Measurements from ENCODE around the gene SMPD1. TPM values are rescaled to one million over a fixed set of nuclear protein-coding genes. Genes with fewer than 3 reads are reported as not detected.

SMPD1 gene
- total RNA-seq, result 10 to 100 TPM; 30.4 to 41.2 TPM
- 27.4 TPM for polyA plus RNA-seq (ENCODE audit: insufficient read depth, low read depth, low replicate concordance)
- long read RNA-seq, donor 1, transcript SMPD1-201 (6 exons, 2,452 nt), result major isoform, 6 of 6 reads
- long read RNA-seq, donor 1, partial matches to known transcripts, result 0 of 6 reads
- long read RNA-seq, donor 1, other reads (novel, unspliced or antisense), result 0 of 6 reads
- long read RNA-seq, donor 2, partial matches to known transcripts, result 0 of 4 reads
- long read RNA-seq, donor 2, other reads (novel, unspliced or antisense), result 0 of 4 reads

DNA sequence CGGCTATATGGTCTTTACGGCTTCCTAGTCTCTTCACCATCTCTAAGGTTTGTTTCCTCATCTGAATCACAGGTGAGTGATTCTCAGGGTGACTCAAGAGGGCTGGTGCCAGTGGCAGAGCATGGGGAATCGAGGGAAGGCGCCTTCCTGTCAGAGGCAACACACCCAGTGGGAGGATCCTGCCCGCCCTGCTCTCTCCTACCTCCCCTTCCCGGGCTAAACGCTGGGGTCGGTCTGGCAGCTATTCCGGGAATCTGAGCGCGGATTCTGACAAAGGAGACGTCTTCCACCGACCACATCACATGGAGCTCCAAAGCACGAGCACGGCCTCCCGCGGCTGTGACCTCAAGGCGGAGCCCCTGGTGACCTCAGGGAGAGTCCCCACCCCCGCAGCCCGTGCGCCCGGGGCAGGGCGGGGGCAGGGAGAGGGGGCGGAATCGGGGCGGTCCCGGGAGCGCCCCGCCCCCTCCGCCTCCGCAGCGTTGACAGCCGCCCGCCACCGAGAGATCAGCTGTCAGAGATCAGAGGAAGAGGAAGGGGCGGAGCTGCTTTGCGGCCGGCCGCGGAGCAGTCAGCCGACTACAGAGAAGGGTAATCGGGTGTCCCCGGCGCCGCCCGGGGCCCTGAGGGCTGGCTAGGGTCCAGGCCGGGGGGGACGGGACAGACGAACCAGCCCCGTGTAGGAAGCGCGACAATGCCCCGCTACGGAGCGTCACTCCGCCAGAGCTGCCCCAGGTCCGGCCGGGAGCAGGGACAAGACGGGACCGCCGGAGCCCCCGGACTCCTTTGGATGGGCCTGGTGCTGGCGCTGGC, at the start of gene SMPD1:
Gene SMPD1 (plus strand): TSS at position 570 of the 813 bp plus-strand sequence. CDS start 125 bp downstream, at position 695.
- 2 to 3% methylated on average over 10 to 25 of the region's 63 CpGs for WGBS, 2 donors
- Histone ChIP-seq H3K4me3 (peak within 1 kb of the TSS; percentile 69 to 75), H3K4me1 (peaks cover 11% of the 10 kb centered on the region), H3K27ac (peak within 1 kb of the TSS; percentile 44 to 83), H3K9me3 (no peaks in the 10 kb centered on the region), H3K36me3 (ENCODE audit: low read depth, missing control alignments) (no peaks in the 10 kb centered on the region), H3K27me3 (no peaks in the 10 kb centered on the region)
- DNase-seq, result peak; percentile 93
- intact Hi-C loops (cut with DNase I; ENCODE audit: low total_unique reads), result no loop called here
- TF ChIP-seq, protein P1, sequence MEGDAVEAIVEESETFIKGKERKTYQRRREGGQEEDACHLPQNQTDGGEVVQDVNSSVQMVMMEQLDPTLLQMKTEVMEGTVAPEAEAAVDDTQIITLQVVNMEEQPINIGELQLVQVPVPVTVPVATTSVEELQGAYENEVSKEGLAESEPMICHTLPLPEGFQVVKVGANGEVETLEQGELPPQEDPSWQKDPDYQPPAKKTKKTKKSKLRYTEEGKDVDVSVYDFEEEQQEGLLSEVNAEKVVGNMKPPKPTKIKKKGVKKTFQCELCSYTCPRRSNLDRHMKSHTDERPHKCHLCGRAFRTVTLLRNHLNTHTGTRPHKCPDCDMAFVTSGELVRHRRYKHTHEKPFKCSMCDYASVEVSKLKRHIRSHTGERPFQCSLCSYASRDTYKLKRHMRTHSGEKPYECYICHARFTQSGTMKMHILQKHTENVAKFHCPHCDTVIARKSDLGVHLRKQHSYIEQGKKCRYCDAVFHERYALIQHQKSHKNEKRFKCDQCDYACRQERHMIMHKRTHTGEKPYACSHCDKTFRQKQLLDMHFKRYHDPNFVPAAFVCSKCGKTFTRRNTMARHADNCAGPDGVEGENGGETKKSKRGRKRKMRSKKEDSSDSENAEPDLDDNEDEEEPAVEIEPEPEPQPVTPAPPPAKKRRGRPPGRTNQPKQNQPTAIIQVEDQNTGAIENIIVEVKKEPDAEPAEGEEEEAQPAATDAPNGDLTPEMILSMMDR (IDR thresholded peaks at IDR 0.05), result no peak
- no peak for TF ChIP-seq POLR2A (IDR thresholded peaks at IDR 0.05)

DNA sequence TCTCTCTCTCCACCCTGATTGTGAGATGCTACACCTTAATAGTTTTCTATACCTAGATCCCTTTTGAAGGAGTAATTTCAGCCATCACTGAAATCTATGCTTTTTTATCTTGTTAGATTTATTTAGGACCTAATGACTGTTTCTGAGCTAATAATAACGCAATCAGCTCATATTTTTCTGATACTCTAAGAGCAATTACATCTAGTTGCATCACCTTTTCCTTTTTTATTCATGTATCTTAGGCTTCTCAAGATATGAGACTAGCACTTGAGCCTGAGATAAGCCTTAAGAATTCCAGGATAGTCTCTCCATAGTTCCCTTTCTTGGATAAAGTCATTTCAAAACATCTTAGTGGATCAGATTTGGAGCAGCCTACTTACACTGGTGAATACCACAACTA, 44.9 kb upstream of the SMPD1 start:
- 94 to 97% methylated on average over 1 of the region's 1 CpG for WGBS, 2 donors
- Histone ChIP-seq H3K9me3 (no peaks in the 10 kb centered on the region), H3K4me1 (no peaks in the 10 kb centered on the region), H3K4me3 (no peak overlapping the region), H3K27ac (no peak overlapping the region), H3K36me3 (ENCODE audit: low read depth, missing control alignments) (no peaks in the 10 kb centered on the region), H3K27me3 (no peaks in the 10 kb centered on the region)
- DNase-seq, result no peak
- intact Hi-C loops (cut with DNase I; ENCODE audit: low total_unique reads), result no loop called here
- TF ChIP-seq, protein P1 (IDR thresholded peaks at IDR 0.05), result no peak
- TF ChIP-seq POLR2A (IDR thresholded peaks at IDR 0.05), result no peak

DNA sequence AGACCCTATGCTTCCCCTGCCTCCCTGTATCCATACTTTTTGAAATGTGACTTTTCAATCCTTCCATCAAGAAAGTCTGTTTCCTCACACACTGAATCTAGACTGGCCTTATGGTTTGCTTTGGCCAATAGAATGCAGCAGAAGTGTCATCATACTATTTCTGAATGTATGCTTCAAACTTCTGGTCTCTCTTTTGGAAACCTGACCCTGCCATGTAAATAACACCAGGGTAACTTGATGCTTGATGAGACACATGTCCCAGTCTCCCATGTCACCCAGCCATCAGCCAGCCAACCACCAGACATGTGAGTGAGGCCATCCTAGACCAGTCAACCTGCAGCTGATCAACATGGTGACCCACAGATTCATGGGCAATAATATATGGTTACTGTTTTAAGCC, 40.2 kb upstream of the SMPD1 start:
- Histone ChIP-seq H3K36me3 (ENCODE audit: low read depth, missing control alignments) (no peaks in the 10 kb centered on the region), H3K4me3 (no peak overlapping the region), H3K27ac (no peak overlapping the region), H3K9me3 (no peaks in the 10 kb centered on the region), H3K4me1 (no peaks in the 10 kb centered on the region), H3K27me3 (no peaks in the 10 kb centered on the region)
- TF ChIP-seq, protein P1 (IDR thresholded peaks at IDR 0.05), result no peak
- no peak for TF ChIP-seq POLR2A (IDR thresholded peaks at IDR 0.05)
- no peak for DNase-seq
- intact Hi-C loops (cut with DNase I; ENCODE audit: low total_unique reads), result no loop called here

DNA sequence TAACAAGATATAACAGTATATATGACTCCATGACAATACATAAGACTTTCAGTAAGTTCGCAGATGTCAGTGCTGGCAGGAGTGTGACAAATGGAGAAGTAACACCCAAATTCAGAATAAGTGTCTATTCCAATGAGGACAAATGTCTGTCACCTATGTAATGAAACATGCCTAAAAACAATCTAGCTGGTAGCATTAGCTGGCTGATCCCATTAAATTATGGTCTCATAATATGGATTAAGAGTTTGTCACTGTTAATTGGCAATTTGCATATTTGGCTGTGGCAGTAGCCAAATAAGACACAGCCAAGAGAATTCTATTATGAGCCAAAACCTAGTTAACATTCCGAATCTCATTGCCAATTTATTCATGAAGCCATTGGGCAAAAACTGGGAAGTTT, 39.8 kb upstream of the SMPD1 start:
- no peak for DNase-seq
- TF ChIP-seq POLR2A (IDR thresholded peaks at IDR 0.05), result no peak
- TF ChIP-seq, protein P1 (IDR thresholded peaks at IDR 0.05), result no peak
- no peaks in the 10 kb centered on the region for H3K27me3 ChIP-seq
- H3K4me1 ChIP-seq, result no peaks in the 10 kb centered on the region
- intact Hi-C loops (cut with DNase I; ENCODE audit: low total_unique reads), result no loop called here
- WGBS, 2 donors, result 70 to 90% methylated on average over 2 of the region's 2 CpGs
- H3K9me3 ChIP-seq, result no peaks in the 10 kb centered on the region
- H3K4me3 ChIP-seq, result no peak overlapping the region
- H3K27ac ChIP-seq, result no peak overlapping the region
- no peaks in the 10 kb centered on the region for H3K36me3 ChIP-seq (ENCODE audit: low read depth, missing control alignments)

Measured in testis (tissue), 5 donors.